Globus pallidus (tissue), 1 donor: ENCODE measurements around the gene PBLD.
"Not testable (repeated sequence)": the region's sequence is repeated elsewhere in the genome, so short reads cannot be mapped to it uniquely, and the experiment has no call there.

Source experiments
- DNase-seq: peaks from one replicate; pipeline ENCODE4 v3.0.0-alpha.2; 2015; ENCODE audit warnings: low spot score

Gene PBLD

GRCh38 chr10:68330852-68331454 lies 1.8 kb downstream of the PBLD start:
- DNase-seq: peak; percentile 69

GRCh38 chr10:68329506-68329861 lies 3.2 kb downstream of the PBLD start:
- DNase-seq: peak; percentile 19

GRCh38 chr10:68327889-68328786 lies 4.6 kb downstream of the PBLD start:
- peak; percentile 90 for DNase-seq

GRCh38 chr10:68324396-68324795 lies 8.3 kb downstream of the PBLD start:
- DNase-seq: not testable (repeated sequence)

GRCh38 chr10:68318331-68319059 lies 14.2 kb downstream of the PBLD start:
- DNase-seq: no peak

- no peak for DNase-seq
These were observed 17.1 kb downstream of the PBLD start for GRCh38 chr10:68315582-68315981.

GRCh38 chr10:68314930-68315329 lies 17.8 kb downstream of the PBLD start:
- not testable (repeated sequence) for DNase-seq

GRCh38 chr10:68310531-68310930 lies 22.2 kb downstream of the PBLD start:
- no peak for DNase-seq

- no peak for DNase-seq
These were observed 26.9 kb downstream of the PBLD start for GRCh38 chr10:68305854-68306253.

- DNase-seq: no peak
These were observed 28.8 kb downstream of the PBLD start for GRCh38 chr10:68303849-68304412.

- DNase-seq: no peak
These were observed 29.9 kb downstream of the PBLD start for GRCh38 chr10:68302871-68303270.

- DNase-seq: no peak
These were observed 30.3 kb downstream of the PBLD start for GRCh38 chr10:68302503-68302823.

- peak; percentile 63 for DNase-seq
These were observed 30.8 kb downstream of the PBLD start for GRCh38 chr10:68301790-68302502.

- DNase-seq: no peak
These were observed 31.4 kb downstream of the PBLD start for GRCh38 chr10:68301301-68301700.

- no peak for DNase-seq
These were observed 35.7 kb downstream of the PBLD start for GRCh38 chr10:68296843-68297663.

- no peak for DNase-seq
These were observed 42.0 kb downstream of the PBLD start for GRCh38 chr10:68290736-68291135.

- no peak for DNase-seq
These were observed 44.0 kb downstream of the PBLD start for GRCh38 chr10:68288717-68289116.

GRCh38 chr10:68284062-68285001 lies 48.4 kb downstream of the PBLD start:
- no peak for DNase-seq

- DNase-seq: no peak
These were observed 52.0 kb downstream of the PBLD start for GRCh38 chr10:68280758-68281157.
